GM18867 (cell line): ENCODE results near the gene RBM12.
"Not testable (repeated sequence)": the region's sequence is repeated elsewhere in the genome, so short reads cannot be mapped to it uniquely, and the experiment has no call there.

Experiments
- ATAC-seq: cut with Tn5 transposase; IDR thresholded peaks from one replicate; pipeline ENCODE4 v1.9.1; 2021; ENCODE audit warnings: mild to moderate bottlenecking, moderate library complexity; ENCODE audit not compliant: unreplicated experiment

Gene RBM12

GRCh38 chr20:35664466-35665206 lies at the start of gene RBM12, which contains the start of gene CPNE1:
RBM12 (minus strand) TSS chr20:35664900; CDS start chr20:35655322, 9,578 bp downstream.
CPNE1 (minus strand) TSS chr20:35664900; CDS start chr20:35632923, 31,977 bp downstream.
- peak; percentile 71 for ATAC-seq

DNA sequence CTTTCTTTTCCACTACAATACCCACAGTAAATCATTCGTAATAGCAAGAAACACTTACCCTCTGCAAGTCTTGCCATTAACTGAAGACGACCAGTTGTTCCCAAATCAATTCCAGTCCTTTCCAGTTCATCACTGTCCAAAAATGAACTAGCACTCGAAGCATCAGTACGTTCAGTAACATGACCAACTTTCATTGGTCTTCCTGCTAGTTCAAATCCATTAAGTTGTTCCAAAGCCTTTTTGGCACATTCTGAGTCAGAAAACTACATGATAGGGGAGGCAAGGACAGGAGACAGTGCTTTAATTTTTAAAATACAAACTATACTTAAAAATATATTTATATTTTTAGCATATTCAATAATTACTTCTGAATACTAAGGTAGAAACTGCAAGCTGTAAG lies 49.4 kb upstream of the RBM12 start:
- no peak for ATAC-seq

GRCh38 chr20:35713120-35713519 lies 48.4 kb upstream of the RBM12 start:
- ATAC-seq: not testable (repeated sequence)

- no peak for ATAC-seq
Observed at GRCh38 chr20:35711588-35712209, 47.0 kb upstream of the RBM12 start.

GRCh38 chr20:35710884-35711587 lies 46.3 kb upstream of the RBM12 start:
- no peak for ATAC-seq

DNA sequence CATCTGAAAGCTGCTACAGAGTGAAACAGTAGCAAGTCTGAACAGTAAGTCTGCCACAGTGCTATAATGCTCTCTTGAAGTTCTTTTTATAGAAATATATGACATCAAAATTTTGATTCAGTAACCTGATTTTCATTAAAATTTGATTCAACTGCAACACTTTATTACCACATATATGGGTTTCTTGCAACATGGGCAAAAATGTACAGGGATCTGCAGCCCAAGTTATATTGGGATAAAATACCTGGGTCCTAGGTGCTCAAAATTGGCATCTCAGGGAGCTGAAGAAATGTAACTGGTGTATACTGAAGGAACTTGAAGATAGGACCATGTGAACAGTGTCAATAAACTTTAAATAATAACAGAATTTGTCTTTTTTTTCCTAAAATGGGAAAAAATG lies 45.3 kb upstream of the RBM12 start:
- no peak for ATAC-seq

- ATAC-seq: no peak
Observed at GRCh38 chr20:35709259-35709658, 44.6 kb upstream of the RBM12 start.

DNA sequence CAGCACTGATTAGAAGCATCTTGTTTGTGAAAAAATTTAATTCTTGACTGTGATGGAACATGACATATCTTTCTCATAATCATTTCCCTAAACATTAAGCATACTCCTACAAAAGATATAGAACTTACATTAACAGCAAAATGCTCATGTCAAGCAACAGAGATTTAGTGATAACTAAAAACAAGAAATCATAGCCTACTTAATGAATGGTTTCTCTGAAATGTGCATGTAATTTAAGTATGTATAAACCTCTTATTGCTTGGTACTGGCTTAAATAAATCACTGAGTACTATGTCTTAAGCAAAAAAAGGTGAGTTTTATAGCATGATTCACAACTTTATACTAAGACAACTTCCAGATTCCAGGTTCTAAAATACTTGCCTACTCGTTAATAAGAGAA lies 43.8 kb upstream of the RBM12 start:
- ATAC-seq: no peak

DNA sequence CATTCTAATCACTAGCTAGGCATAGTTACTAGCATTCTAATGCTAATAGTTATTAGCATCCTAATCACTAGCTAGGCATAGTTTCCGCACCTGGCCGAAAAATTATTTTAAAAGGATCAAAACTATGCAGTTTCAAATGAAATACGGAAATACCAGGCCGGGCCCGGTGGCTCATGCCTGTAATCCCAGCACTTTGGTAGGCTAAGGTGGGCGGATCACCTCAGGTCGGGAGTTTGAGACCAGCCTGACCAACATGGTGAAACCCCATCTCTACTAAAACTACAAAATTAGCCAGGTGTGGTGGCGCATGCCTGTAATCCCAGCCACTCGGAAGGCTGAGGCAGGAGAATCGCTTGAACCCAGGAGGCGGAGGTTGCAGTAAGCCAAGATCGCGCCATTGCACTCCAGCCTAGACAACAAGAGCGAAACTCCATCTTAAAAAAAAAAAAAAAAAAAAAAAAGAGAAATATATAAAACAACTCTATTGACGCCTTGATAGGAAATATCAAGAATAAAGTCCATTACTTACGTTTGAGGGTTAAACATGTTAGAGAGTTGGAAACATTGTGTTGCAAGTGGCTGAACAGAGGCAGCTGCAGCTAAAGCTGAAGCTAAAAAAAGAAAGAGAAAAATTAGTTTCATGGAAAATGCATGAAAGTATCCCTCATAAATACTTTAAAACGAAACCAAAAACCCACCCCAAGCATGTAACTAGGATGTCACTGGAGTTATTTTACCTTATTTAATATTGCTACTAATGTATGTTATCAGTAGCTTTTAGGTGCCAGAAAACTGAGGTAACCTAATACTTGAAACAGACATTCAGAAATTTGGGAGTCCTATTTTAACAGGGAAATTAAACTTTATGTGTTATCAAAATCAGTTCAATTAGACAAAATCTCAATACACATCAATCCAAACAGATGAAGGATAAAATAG lies 42.2 kb upstream of the RBM12 start:
- not testable (repeated sequence) for ATAC-seq

DNA sequence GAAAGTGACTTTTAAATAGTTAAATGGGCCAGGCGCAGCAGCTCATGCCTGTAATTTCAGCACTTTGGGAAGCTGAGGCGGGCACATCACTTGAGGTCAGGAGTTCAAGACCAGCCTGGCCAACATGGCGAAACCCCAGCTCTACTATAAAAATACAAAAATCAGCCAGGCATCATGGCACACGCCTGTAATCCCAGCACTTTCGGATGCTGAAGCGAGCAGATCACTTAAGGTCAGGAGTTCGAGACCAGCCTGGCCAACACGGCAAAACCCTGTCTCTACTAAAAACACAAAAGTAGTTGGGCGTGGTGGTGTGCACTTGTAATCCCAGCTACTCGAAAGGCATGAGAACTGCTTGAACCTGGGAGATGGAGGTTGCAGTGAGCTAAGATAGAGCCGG lies 41.2 kb upstream of the RBM12 start:
- ATAC-seq: not testable (repeated sequence)

DNA sequence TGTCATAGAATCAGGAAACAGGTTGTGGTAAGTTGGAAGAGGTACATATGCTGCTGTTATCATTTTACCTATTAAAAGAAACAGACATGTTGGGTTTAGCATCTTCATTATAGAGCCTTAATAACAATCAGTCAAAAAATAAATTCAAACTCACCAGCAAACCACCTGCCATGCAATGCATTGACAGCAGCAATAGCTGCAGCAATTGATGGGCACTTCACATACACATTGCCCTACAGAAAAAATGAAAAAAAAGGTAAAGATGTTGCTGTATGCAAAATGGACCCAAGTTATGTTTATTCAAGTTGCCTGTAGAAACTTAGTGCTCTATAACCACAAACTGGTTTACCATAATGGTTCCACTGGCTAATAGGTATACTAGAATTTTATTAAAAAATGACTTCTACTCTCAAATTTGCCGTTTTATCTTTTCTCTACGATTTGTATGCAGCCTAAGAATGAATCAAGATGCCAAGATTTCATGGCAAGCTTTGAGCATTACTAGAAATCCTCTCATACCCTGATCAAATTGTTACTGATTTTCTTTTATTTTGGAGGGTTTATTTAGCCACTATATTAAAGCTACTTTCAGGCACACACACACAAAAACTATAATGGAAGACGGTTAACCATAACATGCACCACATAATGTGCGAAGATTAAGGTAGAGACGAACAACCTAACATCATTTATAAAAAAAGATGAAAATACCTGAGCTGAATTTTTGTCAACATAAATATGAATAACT lies 40.0 kb upstream of the RBM12 start:
- ATAC-seq: no peak

DNA sequence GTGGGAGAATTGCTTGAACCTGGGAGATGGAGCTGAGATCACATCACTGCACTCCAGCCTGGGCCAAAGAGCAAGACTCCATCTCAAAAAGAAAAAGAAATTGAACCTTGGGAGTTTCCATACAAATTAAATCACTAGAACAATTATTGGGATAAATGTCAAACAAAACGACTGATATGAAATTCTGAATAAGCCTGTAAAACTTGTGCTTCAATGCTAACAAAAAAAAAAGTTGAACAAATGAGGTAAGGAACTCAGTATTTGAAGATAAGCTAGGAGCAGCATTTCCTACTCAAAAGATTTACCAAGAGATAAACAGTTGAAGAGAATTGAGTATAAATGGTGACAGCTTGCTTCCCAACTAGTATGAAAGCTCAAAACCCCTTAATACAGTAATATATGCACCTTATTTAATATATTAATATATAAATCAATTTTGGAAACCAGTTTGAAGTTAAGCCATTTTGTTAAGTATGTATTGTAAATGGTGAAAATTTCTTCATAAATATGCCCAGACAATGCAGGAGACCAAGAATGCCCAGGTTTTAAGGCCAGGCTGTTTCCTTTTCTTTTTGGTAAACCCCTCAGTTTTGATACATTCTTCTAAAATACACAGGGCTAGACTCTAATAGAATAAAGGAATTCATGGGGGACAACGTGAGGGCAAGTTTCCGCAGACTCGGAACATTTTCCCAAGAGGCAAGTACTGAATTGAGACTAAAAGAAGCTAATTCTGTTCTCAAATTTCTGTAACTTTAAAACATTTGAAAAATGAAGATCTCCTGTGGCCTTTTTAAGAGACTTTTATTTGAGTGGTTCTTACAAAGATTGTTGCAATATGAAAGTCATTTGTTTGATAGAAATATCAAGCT lies 38.4 kb upstream of the RBM12 start:
- no peak for ATAC-seq

- no peak for ATAC-seq
Observed at GRCh38 chr20:35702051-35702823, 37.5 kb upstream of the RBM12 start.

DNA sequence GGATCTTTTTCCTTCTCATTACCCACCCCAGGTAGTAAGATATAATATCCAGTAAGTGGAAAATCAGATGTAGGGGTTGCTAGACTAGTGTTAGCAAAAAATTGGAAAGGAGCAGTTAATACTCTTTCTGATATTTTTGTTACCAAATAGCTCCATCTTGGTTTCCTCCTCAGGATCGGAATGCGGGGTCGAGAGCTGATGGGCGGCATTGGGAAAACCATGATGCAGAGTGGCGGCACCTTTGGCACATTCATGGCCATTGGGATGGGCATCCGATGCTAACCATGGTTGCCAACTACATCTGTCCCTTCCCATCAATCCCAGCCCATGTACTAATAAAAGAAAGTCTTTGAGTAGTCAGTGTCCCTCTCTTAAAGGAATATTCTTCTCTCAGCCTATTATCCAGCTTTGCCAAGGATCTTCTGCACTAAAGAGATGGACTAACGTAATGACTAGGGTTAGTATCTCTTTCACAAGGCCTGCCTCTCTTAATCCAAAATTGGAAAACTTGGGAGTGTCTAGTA lies 36.0 kb upstream of the RBM12 start:
- no peak for ATAC-seq

GRCh38 chr20:35699957-35700624 lies 35.4 kb upstream of the RBM12 start:
- ATAC-seq: no peak

DNA sequence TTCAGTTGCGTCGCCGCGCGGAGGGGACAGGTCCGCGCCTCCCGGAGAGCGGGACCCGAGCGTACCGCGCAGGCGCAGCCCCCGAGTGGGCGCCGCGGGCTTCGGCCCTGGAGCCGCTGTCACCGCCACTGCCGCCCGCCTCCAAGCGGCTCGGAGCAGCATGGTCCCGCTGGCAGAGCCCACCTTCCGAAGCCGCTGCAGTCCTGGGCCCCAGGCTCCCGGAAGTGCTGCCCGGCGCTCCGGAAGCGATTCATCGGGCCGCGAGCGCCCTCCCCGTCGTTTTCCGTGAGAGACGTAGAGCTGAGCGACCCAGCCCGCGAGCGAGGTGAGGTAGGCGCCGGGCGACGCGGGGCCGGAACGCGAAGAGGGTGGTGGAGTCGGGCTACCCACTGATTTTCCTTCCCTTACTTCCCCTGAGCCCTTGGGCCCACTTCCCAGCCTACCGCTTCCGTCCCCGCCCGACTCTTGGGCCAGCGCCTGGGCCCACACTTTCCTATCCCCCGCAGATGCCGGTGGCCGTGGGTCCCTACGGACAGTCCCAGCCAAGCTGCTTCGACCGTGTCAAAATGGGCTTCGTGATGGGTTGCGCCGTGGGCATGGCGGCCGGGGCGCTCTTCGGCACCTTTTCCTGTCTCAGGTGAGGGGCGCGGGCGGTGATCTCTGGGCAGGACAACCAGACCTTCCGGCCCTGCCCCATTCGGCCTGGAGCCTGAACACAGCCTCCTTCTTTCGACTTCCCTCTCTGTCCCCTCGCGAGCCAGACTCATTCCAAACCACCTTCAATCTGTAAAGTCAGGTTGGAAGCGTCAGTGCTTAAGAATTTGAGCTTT lies 34.6 kb upstream of the RBM12 start, which contains the start of the genes NFS1 and ROMO1:
Gene NFS1, minus strand, starts transcription at position 226 of the 830 bp plus-strand sequence. Its CDS starts 64 bp downstream, at position 162.
Gene ROMO1, plus strand, starts transcription at position 279 of the 830 bp plus-strand sequence. Its CDS starts 228 bp downstream, at position 507.
- ATAC-seq: peak; percentile 82
